GM18861 (cell line): Measurements from ENCODE around the gene ZNF212.

ENCODE experiments used
- ATAC-seq: cut with Tn5 transposase; IDR thresholded peaks from one replicate; pipeline ENCODE4 v1.9.1; 2021; ENCODE audit not compliant: unreplicated experiment

ZNF212 gene

DNA sequence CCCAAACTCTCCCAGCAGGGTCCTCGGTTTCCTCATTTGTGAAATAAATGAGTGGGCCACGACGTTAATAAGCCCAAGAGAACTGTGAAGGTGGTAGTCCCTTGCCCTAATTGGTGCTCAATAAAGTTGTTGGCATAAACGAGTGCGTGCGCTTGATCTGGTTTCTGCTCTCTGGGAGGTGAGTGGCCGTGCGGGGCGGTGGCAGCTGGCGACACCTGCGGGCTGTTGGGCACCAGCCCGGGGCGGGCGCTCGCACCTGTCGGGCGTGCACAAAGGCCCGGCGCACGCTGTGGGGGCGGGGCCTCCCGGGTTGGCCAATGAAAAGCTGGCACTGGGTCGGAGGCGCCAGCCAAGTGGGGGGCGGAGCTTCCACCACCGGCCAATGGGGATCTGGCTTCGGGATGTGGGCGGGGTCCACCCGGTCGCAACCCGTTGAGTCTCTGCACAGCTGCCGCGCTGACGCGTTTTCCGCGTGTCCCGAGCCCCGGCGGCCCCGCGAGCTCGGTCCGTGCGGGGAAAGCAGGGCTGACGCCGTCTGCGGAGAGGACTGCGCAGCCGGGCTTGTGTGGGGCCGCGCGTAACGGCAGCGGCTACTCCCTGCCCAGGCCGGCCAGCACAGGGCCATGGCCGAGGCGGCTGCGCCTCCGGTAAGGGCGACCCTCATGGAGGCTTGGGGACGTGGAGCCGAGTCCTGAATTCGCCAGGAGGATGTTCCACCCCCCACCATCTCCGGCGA lies 45.6 kb downstream of the ZNF212 start:
- peak; percentile 95 for ATAC-seq

DNA sequence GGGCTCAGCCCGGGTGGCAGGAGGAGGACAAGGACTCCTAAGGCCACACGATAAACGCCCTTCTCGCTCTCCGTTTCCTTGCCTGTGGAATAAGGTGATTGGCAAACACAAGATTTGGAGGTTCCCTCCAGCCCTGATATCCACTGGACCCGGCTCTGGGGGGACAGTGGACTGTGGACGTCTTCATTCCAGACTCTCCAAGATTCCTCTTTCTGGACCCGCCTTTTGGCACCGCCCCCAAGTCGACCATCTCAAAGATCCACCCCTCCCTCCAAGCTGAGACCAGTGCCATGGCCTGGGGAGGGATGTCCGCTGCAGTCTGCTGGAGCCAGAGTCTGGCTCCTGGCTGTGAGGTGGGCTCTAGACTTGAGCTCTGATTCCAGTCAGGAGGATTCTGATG lies 46.2 kb downstream of the ZNF212 start:
- no peak for ATAC-seq

DNA sequence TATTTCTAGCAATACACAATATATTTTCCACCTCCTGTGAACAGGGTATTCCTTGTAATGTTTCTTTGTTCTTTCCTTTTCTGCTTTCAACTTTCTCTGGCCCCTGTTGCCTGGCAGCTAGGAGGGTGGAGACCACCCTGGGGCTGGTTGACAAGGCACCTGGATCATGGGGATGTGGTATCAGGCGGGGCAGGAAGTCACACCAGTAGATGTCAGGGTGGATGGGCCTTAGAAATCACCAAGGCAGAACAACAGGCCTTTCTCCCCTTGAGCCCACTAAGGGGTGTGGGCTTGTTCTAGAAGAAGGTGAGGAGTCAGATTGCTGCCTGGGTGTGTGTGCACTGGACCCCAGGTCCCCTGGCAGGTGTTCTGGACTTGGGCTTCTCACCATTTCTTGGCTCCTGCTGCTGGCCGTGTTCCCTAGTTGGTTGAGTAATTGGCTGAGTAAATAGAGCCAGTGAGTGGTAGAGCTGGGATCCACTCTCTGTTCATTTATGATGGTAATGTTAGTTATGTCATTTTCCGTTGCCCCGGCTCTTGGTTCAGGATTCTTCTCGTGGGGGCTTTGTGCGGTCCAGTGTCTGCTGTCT lies 47.5 kb downstream of the ZNF212 start:
- ATAC-seq: no peak

DNA sequence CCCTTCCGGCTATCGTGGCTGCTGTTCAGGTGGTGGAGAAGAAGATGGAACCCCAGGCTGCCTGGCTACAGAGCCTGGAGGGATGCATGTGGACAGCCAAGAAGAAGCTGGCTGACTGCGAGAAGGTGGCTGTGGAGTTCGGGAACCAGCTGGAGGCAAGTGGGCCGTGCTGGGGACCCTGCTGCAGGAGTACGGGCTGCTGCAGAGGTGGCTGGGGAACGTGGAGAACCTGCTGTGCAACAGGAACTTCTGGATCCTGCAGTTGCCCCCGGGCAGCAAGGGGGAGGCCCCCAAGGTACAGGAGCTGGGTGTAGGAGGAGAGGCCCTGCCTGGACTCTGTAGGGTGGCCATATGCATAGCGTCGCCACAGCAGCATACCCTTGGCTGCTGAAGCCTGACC lies 48.2 kb downstream of the ZNF212 start:
- ATAC-seq: no peak

DNA sequence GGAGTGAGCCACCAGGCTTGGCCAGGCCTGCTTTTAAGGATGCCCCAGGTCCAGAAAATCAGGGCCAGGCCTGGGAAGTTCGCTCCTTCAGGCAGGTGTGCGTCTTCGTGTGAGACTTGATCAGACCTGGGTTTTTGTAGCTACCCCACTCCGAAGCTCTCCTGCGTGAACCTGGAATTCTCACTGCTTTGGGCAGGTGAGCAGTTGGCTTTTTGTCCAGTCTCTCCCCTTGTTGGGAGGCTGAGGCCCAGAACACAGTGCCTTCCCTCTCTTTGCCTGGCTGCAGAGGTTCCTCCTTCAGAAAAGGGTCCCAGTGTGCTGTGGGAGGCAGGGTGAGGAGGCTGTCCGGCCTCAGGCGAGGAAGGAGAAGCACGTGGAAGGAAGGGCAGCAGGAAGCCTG lies 49.8 kb downstream of the ZNF212 start:
- no peak for ATAC-seq

DNA sequence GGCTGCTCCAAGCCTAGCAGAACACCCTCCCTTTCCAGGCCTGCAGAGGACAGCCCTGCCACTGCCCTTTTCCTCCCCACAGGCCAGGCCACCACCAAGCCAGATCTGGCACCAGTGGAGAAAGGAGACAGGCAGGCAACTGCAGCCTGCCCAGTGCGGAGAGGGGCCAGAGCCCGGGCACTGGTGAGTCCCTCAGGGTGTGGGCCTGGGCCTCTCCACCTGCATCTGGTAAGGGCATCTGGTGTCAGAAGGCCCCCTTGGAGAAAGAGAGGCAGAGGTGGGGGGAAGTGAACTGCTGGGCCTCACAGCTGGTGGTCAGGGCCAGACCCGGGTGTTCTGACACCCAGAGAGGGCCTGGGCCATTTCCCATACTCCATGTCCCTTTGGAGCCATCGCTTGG lies 50.4 kb downstream of the ZNF212 start:
- ATAC-seq: no peak

DNA sequence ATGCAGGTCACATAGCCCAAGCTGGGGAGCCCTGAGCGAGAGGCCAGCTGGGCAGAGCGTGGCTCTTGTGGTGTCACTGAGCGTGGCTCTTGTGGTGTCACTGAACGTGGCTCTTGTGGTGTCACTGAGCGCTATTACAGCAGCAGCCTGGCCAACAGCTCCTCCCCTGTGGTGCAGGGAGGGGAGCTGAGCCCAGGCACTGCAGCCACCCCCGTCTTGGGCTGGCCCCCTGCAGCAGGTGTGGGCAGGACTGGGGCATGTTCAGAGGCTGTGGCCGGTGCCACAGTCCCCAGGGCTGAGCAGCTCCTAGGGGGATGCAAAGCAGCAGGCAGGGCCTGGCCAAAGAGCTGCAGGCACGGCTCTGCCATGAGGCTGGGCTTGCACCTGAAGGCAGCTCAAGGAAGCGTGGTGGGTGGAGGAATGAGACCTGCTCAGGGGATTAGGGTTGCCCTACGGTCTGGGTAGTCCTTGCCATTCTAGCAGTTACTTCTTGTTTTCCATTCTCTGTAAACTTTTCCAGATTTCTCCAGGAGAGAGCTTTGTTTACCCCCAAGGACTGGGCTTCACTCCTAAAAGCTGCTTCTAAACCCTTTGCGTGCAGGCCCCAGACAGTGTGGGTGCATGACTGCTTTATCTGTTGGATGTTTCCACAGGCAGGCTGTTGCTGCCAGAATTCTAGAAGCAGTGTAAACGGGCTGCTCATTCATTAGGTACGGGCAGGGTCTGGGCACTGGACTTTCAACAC lies 51.8 kb downstream of the ZNF212 start:
- no peak for ATAC-seq

DNA sequence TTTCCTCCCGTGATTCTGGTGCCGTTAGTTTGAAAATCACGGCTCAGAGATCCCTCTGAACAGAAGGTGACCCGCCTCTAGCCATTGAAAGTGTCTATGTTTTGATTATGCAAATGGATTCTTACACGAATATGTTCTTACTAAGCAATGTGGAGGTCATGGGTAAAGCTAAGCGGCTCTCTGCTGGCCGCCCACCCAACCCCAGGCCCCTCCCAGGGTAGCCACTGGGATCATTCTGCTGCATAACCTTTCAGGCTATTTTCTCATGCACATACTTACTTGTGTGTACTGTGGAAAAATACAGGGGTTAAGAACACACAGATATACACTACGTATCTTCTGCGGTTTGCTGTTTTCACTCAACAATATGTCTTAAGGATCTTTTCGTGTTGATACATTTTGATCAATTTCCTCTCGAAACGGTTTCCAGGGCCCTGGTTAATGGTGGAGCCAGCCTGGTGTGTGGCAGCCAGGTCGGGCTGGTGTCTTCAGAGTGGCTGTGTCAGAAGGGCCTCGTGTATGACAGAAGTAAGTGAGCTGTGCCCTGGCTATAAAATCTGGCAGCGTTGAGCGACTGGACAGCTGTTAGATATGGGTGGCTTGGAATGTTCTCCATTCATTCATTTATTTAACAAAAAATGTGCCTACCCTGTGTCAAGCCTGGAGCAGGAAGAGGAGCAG lies 52.5 kb downstream of the ZNF212 start:
- no peak for ATAC-seq

DNA sequence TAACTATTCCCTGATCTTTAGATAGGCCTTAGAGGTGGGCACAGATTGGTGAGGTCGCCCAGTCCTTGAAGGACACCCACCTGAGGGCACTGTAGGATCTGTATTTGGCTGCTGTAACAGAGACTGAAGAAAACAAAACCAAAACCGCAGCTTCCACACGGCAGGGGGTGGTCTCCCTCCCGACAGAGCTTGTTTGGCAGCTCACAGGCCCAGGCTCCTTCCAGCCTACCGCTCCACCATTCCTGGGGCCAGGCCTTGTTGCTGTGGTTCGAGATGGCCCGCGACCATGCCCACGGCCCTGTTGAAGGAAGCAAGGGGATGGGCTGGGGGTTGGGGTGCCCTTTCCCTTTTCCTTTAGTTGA lies 53.0 kb downstream of the ZNF212 start:
- no peak for ATAC-seq

DNA sequence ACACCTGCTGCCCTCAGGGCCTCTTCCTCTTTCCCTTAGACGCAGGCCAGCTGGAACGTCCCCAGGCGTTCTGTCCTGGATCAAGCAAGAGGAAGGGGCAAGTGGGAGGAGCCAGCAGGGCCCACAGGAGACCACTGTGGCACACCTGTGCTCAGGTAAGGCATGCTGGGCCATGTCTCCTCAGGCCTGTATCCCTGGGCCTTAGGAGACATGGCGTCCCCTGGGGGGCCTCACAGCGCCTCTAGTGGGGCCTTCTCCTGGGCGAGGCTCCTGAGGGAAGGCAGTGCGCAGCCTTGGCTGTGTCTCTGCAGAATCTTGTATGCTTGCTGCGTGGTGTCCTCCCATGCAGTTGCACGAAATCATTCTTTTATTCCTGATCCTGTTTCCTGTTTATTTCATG lies 53.9 kb downstream of the ZNF212 start:
- ATAC-seq: no peak

DNA sequence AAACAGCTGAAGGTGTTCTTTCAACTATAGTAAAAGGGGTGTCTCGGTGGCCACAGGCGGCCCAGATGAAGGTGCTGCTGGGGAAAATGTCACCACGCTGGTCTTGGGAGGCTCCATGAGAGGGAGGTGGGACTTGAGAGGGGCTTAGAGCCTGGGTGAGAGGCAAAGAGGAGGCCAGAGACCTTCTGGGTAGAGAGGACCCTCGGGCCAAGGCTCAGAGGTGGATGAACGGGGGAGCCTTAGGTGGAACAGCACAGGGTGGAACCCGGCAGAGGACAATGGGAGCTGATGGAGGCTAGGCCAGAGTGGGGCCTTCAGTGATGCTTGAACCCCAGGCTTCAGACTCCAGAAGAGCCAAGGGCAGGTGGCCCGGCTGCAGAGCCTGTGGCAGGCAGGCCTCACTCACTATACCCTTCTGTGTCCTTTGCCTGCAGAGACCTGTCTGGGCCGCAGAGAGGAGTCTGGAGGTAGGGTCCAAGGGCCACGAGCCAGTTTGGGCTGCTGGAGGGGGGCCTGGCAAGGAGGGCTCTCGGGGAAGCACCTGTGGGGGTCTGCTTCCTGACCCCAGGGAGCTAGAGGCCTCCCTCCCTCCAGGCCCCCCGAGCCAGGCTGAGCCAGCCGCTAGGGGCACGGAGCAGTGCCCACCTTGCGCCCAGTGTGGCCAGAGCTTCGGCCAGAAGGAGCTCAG lies 54.6 kb downstream of the ZNF212 start:
- ATAC-seq: no peak

DNA sequence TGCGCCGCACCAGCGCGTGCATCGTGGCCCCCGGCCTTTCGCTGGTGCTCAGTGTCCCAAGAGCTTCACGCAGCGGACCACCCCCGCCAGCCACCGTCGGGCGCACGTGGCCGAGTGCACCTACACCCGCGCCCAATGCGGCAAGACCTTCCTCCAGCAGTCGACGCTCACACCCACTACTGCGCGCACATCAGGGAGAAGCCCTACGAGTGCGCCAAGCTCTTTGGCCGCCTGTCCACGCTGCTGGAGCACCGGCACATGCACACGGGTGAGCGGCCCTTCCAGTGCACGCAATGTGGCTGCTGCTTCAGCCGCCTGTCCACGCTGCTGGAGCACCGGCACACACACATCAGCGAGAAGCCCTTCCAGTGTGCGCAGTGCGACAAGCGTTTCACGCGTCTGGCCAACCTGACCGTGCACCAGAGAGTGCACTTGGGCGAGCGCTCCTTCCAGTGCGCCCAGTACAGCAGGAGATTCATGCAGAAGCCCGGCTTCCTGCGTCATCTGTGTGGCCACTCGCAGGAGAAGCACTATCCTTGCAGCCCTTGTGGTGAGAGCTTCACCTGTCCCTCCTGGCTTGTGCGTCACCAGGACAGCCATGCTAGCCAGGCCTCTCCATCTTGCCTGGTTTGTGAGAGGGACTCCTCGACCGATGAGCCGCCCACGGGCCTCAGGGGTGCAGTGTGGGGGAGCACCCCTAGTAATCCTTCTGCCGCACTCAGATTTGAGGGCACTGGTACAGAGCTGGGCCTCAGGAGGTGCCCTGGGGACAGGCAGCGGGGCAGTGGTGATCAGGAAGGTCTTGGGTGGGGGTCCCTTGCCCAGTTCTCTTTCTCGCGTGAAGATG lies 55.4 kb downstream of the ZNF212 start:
- no peak for ATAC-seq

DNA sequence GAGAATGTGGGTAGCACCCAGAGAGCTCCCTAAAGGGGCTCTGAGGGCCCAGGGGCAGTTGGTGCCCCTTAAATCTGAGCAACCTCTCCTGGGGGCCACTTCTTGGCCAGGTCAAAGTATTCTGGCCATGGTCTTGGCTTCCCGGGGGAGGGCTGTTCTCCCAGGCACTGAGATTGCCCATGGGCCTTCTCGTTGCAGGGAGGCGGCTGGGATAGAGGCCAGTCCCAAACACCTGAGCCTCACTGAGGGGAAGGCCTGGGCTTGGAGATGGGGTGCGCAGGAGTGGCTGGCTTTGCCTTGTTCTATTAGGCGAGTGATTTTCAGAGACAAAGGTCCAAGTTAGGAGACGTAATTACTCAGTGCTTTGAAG lies 56.0 kb downstream of the ZNF212 start:
- no peak for ATAC-seq

DNA sequence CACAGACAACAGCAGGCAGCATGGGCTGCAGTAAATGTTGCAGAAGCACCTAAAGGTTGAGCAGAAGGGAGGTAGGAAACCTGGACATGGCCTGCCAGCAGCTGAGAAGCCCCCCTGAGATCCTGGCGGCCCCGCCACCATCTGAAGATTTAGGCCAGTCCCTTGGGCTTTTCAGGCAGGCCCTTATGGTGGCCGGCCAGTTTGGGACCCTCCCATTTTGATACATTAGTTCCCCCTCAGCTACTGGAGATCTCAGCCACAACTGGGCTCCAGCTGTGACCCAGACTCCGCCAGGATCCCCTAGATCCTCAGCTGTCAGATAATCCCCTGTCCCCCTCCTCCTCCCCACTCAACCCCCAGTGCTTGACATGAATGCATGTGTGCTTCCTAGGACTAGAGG lies 56.9 kb downstream of the ZNF212 start:
- no peak for ATAC-seq

DNA sequence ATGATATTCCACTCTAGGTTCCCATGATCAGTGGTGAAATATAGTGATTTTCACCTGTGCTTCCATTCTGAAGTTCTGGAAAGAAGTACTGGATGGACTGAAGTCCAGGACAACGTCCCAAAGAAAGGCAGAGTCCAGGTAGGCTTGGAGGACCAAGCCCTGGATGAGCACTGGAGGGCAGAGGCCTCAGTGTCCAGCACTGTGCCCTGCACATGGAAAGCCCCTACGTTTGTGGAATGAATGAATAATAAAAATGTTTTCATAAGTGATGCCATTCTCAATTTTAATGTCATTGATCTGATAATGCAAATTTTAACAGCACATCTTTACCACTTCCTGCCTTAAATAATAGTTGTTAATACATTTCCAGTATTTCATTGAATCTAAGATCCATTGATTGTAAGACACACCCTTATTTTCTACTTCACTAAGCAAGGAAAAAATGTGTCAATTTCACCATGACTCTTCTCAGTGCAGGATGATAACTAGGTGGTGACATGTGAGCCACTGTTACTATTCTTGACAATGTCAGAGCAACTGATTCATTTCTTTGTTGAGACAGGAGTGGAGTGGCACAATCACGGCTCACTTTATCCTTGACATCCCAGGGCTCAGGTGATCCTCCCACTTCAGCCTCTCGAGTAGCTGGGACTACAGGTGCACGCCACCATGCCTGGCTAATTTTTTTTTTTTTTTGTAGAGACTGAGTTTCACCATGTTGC lies 57.7 kb downstream of the ZNF212 start:
- ATAC-seq: no peak

DNA sequence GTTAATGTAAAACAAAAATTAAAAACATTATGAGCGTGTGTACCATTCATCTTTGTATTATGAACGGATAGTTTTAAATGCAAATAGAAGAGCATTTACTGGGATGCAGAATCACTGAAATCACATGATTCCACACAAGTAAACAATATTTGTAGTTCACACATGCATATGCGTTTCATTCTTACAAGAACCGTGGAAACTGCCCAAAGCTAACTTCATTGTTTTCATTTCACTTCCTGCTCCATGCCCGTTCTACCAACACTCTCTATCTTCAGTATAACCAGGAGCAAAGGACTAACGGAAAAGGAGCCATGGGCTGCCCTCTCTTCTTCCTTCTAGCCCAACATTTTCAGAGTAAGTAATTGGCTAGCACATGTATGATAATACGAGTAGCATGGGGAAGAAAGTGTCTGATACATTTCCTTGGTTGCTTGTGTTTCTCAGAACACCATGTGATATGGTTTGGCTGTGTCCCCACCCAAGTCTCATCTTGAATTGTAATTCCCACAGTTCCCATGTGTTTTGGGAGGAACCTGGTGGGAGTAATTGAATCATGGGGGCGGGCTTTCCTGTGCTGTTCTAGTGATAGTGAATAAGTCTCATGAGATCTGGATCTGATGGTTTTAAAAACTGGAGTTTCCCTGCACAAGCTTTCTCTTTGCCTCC lies 61.3 kb downstream of the ZNF212 start:
- ATAC-seq: no peak

DNA sequence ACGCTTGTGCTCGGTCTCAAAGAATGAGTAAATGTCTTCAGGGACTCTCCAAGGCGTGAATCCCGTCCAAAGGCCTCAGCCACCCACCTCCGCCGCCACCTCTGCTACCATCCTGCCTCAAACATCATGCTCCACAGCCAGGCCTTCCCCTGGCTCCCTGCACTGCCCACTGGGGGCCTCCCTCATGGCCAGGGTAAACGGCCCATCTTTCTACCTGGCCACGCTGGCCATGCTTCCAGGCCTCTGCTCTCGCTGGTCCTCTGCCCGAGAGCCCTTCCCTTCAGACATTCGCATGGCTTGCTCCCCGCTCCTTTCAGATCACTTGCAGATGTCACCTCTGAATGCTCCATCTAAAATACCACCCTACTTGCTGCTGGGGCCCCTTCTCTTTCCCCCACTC lies 62.8 kb downstream of the ZNF212 start:
- no peak for ATAC-seq

DNA sequence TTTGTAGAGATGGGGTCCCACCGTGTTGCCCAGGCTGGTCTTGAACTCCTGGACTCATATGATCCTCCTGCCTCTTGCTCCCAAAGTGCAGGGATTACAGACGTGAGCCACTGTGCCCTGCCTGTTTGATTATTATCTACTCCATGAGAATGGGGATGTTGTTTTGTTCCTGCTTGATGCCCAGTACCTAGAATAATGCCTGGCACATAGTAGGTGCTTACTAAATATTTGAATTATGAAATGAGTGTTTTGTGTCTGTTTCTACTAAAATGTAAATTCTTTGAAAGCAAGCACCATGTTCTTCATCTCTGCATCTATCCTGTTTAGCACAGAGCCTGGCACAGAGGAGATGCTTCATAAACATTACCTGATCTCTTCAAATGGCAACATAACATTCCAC lies 63.4 kb downstream of the ZNF212 start:
- no peak for ATAC-seq

DNA sequence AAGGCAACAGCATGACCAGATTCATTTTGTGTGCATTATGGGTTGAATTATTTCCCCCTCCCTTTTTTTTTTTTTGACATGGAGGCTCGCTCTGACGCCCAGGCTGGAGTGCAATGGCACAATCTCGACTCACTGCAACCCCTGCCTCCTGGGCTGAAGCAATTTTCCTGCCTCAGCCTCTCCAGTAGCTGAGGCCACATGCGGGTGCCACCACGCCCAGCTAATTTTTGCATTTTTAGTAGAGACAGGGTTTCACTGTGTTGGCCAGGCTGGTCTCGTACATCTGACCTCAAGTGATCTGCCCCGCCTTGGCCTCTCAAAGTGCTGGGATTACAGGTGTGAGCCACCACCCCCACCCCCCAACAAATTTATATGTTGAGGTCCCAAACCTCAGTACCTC lies 64.6 kb downstream of the ZNF212 start:
- no peak for ATAC-seq
